RWPE2 (cell line): ENCODE results near the gene TEPSIN.

Source experiments
- ATAC-seq: fragments of 200-7000 bp; cut with Tn5 transposase; 3 replicates; pipeline ENCODE4 v1.9.1; 2021; ENCODE audit warnings: low read depth
- DNase-seq: peaks from one replicate; pipeline ENCODE4 v3.0.0-alpha.2; 2020; ENCODE audit warnings: low spot score
- H3K27ac ChIP-seq: fragments of 450-650 bp; 2 replicates; pipeline ENCODE4 v1.5.1; 2017; ENCODE audit warnings: mild to moderate bottlenecking; ENCODE audit not compliant: poor library complexity, severe bottlenecking
- H3K27me3 ChIP-seq: fragments of 250-450 bp; sonication (Bioruptor Pico); 2 replicates; pipeline ENCODE4 v1.5.1; 2021; ENCODE audit warnings: mild to moderate bottlenecking, moderate library complexity; ENCODE audit not compliant: insufficient read depth, poor library complexity, severe bottlenecking
- H3K36me3 ChIP-seq: fragments of 250-450 bp; sonication (Bioruptor Pico); 2 replicates; pipeline ENCODE4 v1.5.1; 2020; ENCODE audit warnings: low read depth, mild to moderate bottlenecking, moderate library complexity
- H3K4me1 ChIP-seq: fragments of 250-450 bp; sonication (Bioruptor Pico); 2 replicates; pipeline ENCODE4 v1.5.1; 2021; ENCODE audit warnings: mild to moderate bottlenecking, moderate library complexity; ENCODE audit not compliant: insufficient read depth, poor library complexity, severe bottlenecking
- H3K4me3 ChIP-seq: fragments of 250-450 bp; sonication (Bioruptor Pico); 2 replicates; pipeline ENCODE4 v1.5.1; 2021; ENCODE audit warnings: mild to moderate bottlenecking, moderate library complexity; ENCODE audit not compliant: severe bottlenecking
- H3K9me3 ChIP-seq: fragments of 250-450 bp; sonication (Bioruptor Pico); 2 replicates; pipeline ENCODE4 v1.5.1; 2021; ENCODE audit warnings: mild to moderate bottlenecking, moderate library complexity; ENCODE audit not compliant: severe bottlenecking
- CTCF ChIP-seq: fragments of 450-650 bp; IDR thresholded peaks from one replicate; pipeline ENCODE4 v1.5.1; 2017; ENCODE audit warnings: mild to moderate bottlenecking, moderate library complexity; ENCODE audit not compliant: poor library complexity, severe bottlenecking

TEPSIN gene

GRCh38 chr17:81189670-81190530, 49.0 kb downstream of the TEPSIN start:
- no peaks in the 10 kb centered on the region; the same call in 1 of the 2 replicates for H3K36me3 ChIP-seq
- peak; percentile 7 for TF ChIP-seq CTCF
- H3K27me3 ChIP-seq = peaks cover 1% of the 10 kb centered on the region
- no peak for DNase-seq
- no peaks in the 10 kb centered on the region for H3K4me1 ChIP-seq
- no peak overlapping the region for H3K27ac ChIP-seq
- peak; percentile 28; the same call in 2 of the 3 replicates for ATAC-seq
- H3K4me3 ChIP-seq = no peak overlapping the region
- H3K9me3 ChIP-seq = no peaks in the 10 kb centered on the region

GRCh38 chr17:81189016-81189415, 49.8 kb downstream of the TEPSIN start:
- ATAC-seq (no peak), DNase-seq (no peak)
- Histone ChIP-seq H3K4me1 (no peaks in the 10 kb centered on the region), H3K27me3 (peaks cover 9% of the 10 kb centered on the region), H3K9me3 (no peaks in the 10 kb centered on the region), H3K4me3 (no peak overlapping the region), H3K36me3 (no peaks in the 10 kb centered on the region; the same call in 1 of the 2 replicates), H3K27ac (no peak overlapping the region)
- no peak for TF ChIP-seq CTCF

GRCh38 chr17:81188491-81188840, 50.4 kb downstream of the TEPSIN start:
- no peaks in the 10 kb centered on the region for H3K4me1 ChIP-seq
- no peaks in the 10 kb centered on the region; the same call in 1 of the 2 replicates for H3K36me3 ChIP-seq

GRCh38 chr17:81187586-81188490, 51.0 kb downstream of the TEPSIN start:
- H3K36me3 ChIP-seq = no peaks in the 10 kb centered on the region; the same call in 1 of the 2 replicates
- no peak for ATAC-seq
- DNase-seq = no peak
- H3K9me3 ChIP-seq = no peaks in the 10 kb centered on the region
- H3K4me1 ChIP-seq = no peaks in the 10 kb centered on the region
- no peak overlapping the region for H3K4me3 ChIP-seq
- H3K27ac ChIP-seq = no peak overlapping the region
- peaks cover 9% of the 10 kb centered on the region for H3K27me3 ChIP-seq
- TF ChIP-seq CTCF = no peak

More at GRCh38 chr17:81188491-81188840, 50.4 kb downstream of the TEPSIN start:
- no peak for DNase-seq
- no peak for TF ChIP-seq CTCF
- no peak overlapping the region for H3K27ac ChIP-seq
- H3K27me3 ChIP-seq = peaks cover 9% of the 10 kb centered on the region
- H3K4me3 ChIP-seq = no peak overlapping the region
- no peaks in the 10 kb centered on the region for H3K9me3 ChIP-seq
- ATAC-seq = no peak
